Tibial nerve (tissue), 4 donors: ENCODE measurements around the gene SSC5D. TPM values are rescaled to one million over a fixed set of nuclear protein-coding genes. Genes with fewer than 3 reads are reported as not detected.

Experiments used
- DNase-seq, 2 donors: peaks; one replicate each; pipeline ENCODE4 v3.0.0-alpha.2; 2019; ENCODE audit warnings: low spot score in 2 of 2
- H3K27ac ChIP-seq, 4 donors: fragments of 200-600 bp; sonication (generic) in 3 of 4; one replicate each; pipeline ENCODE4 v1.5.1; 2017 to 2019; ENCODE audit warnings: mild to moderate bottlenecking in 1 of 4
- H3K27me3 ChIP-seq, 2 donors: fragments of 200-600 bp; sonication (generic) in 1 of 2; one replicate each; pipeline versions ENCODE4 v1.5.1 to v1.6.0; 2017 to 2019
- H3K36me3 ChIP-seq, 3 donors: fragments of 200-600 bp; sonication (generic); one replicate each; pipeline ENCODE4 v1.5.1; 2018 to 2019
- H3K4me1 ChIP-seq, 4 donors: fragments of 200-600 bp; sonication (generic) in 3 of 4; one replicate each; pipeline ENCODE4 v1.5.1; 2017 to 2019
- H3K4me3 ChIP-seq, 4 donors: fragments of 200-600 bp; sonication (generic) in 3 of 4; one replicate each; pipeline ENCODE4 v1.5.1; 2017 to 2019; ENCODE audit warnings: mild to moderate bottlenecking in 1 of 4, moderate library complexity in 1 of 4
- H3K9me3 ChIP-seq, 4 donors: fragments of 200-600 bp; sonication (generic) in 3 of 4; one replicate each; pipeline ENCODE4 v1.5.1; 2017 to 2019
- CTCF ChIP-seq, 5 experiments: fragments of 200-600 bp in 3 of 5; fragments of 450-650 bp in 2 of 5; sonication (generic) in 3 of 5; IDR thresholded peaks; one replicate each; pipeline ENCODE4 v1.5.1; 2016 to 2019; ENCODE audit warnings: antibody characterized with exemption in 5 of 5, mild to moderate bottlenecking in 3 of 5, moderate library complexity in 2 of 5
- EP300 ChIP-seq, 2 donors: sonication (generic); formaldehyde crosslinking; IDR thresholded peaks; one replicate each; pipeline ENCODE4 v1.6.1; 2017; ENCODE audit warnings: antibody characterized with exemption in 2 of 2, mild to moderate bottlenecking in 1 of 2
- POLR2A ChIP-seq, 2 donors: fragments of 450-650 bp; IDR thresholded peaks; one replicate each; pipeline ENCODE4 v1.6.1; 2017; ENCODE audit warnings: antibody characterized with exemption in 2 of 2, mild to moderate bottlenecking in 2 of 2, moderate library complexity in 2 of 2
- WGBS, 2 donors: methylation state at CpG; one replicate each; pipeline ENCODE4 v1.1.5; 2018; 5-methylcytosine and 5-hydroxymethylcytosine counted together
- total RNA-seq, 4 donors: library from RNA; depleted of rRNA; stranded (reverse); fragments of >200 nt; gene quantifications; one replicate each; pipeline ENCODE4 v1.1.0, GENCODE V29; 2016

The SSC5D gene
- total RNA-seq, 4 donors from 2014 or later, result 3.9 to 14.5 (median 7.2) TPM

DNA sequence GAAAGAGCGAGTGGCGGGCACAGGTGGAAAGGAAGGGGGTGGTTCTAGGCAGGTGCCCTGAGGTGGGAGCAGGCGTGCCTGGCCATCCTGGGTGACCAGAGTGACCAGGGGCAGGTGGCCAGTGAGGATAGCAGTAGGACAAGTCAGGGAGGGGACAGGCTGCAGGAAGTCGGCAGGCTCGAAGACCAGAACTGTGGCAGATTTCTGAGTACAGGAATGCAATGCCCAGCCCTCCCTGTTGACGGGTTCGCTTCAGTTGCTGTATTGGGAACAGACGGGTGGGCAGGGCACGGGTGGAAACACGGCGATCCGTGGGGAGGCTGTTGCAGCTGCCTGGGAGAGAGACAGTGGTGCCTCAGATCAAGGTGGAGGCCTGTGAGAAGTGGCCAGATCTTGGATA lies 9.9 kb upstream of the SSC5D start:
- 79 to 87% methylated on average over 12 of the region's 12 CpGs for WGBS, 2 donors
- no peaks in the 10 kb centered on the region for H3K9me3 ChIP-seq
- no peak overlapping the region for H3K4me3 ChIP-seq
- TF ChIP-seq CTCF (IDR thresholded peaks at IDR 0.05), result no peak
- no peak for TF ChIP-seq POLR2A (IDR thresholded peaks at IDR 0.05)
- TF ChIP-seq EP300 (IDR thresholded peaks at IDR 0.05), result no peak
- no peak for DNase-seq
- H3K27me3 ChIP-seq, result no peaks in the 10 kb centered on the region
- no peak overlapping the region for H3K27ac ChIP-seq
- peaks cover 0 to 26% (median 0%) of the 10 kb centered on the region in 3 donors for H3K36me3 ChIP-seq
- H3K4me1 ChIP-seq, result peaks cover 0 to 45% (median 30%) of the 10 kb centered on the region in 4 donors

GRCh38 chr19:55479045-55479444 lies 9.2 kb upstream of the SSC5D start:
- Histone ChIP-seq H3K27ac (no peak overlapping the region), H3K9me3 (no peaks in the 10 kb centered on the region), H3K4me1 (peaks cover 0 to 41% (median 24%) of the 10 kb centered on the region in 4 donors), H3K36me3 (peaks cover 0 to 31% (median 0%) of the 10 kb centered on the region in 3 donors), H3K27me3 (no peaks in the 10 kb centered on the region), H3K4me3 (no peak overlapping the region)
- no peak for DNase-seq
- 80 to 83% methylated on average over 17 of the region's 17 CpGs for WGBS, 2 donors
- TF ChIP-seq EP300 (IDR thresholded peaks at IDR 0.05), result no peak

- Histone ChIP-seq H3K36me3 (peaks cover 0 to 31% (median 0%) of the 10 kb centered on the region in 3 donors), H3K9me3 (no peaks in the 10 kb centered on the region), H3K4me1 (peaks cover 0 to 41% (median 24%) of the 10 kb centered on the region in 4 donors), H3K27ac (no peak overlapping the region), H3K4me3 (no peak overlapping the region), H3K27me3 (no peaks in the 10 kb centered on the region)
- no peak for DNase-seq
- WGBS, 2 donors, result 72 to 73% methylated on average over 14 of the region's 15 CpGs
- TF ChIP-seq POLR2A (IDR thresholded peaks at IDR 0.05) (no peak), EP300 (IDR thresholded peaks at IDR 0.05) (no peak), CTCF (IDR thresholded peaks at IDR 0.05) (no peak)
Measured at GRCh38 chr19:55479451-55480230, 8.6 kb upstream of the SSC5D start.

DNA sequence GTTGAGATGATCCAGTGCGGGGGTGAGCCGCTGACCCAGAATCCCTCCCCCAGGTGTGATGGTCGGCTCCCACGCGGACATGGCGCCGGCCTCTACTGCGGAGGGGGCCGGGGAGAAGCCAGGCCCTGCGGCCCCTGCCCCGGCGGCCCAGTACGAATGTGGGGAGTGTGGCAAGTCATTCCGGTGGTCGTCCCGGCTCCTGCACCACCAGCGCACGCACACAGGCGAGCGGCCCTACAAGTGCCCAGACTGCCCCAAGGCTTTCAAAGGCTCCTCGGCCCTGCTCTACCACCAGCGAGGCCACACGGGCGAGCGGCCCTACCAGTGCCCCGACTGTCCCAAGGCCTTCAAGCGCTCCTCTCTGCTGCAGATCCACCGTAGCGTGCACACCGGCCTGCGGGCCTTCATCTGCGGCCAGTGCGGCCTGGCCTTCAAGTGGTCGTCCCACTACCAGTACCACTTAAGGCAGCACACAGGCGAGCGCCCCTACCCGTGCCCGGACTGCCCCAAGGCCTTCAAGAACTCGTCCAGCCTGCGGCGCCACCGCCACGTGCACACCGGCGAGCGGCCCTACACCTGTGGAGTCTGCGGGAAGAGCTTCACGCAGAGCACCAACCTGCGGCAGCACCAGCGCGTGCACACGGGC lies 7.0 kb upstream of the SSC5D start:
- Histone ChIP-seq H3K4me1 (peaks cover 0 to 42% (median 29%) of the 10 kb centered on the region in 4 donors), H3K36me3 (peaks cover 0 to 31% (median 0%) of the 10 kb centered on the region in 3 donors), H3K27me3 (no peaks in the 10 kb centered on the region), H3K27ac (no peak overlapping the region), H3K9me3 (no peaks in the 10 kb centered on the region), H3K4me3 (no peak overlapping the region)
- no peak for DNase-seq
- no peak for TF ChIP-seq POLR2A (IDR thresholded peaks at IDR 0.05)
- TF ChIP-seq CTCF (IDR thresholded peaks at IDR 0.05), result no peak
- TF ChIP-seq EP300 (IDR thresholded peaks at IDR 0.05), result no peak
- 87 to 91% methylated on average over 33 to 36 of the region's 52 CpGs for WGBS, 2 donors

GRCh38 chr19:55481794-55482155 lies 6.5 kb upstream of the SSC5D start:
- Histone ChIP-seq H3K27ac (no peak overlapping the region), H3K9me3 (no peaks in the 10 kb centered on the region), H3K36me3 (peaks cover 0 to 31% (median 0%) of the 10 kb centered on the region in 3 donors), H3K27me3 (no peaks in the 10 kb centered on the region), H3K4me3 (no peak overlapping the region), H3K4me1 (peaks cover 0 to 47% (median 34%) of the 10 kb centered on the region in 4 donors)
- no peak for TF ChIP-seq POLR2A (IDR thresholded peaks at IDR 0.05)
- TF ChIP-seq EP300 (IDR thresholded peaks at IDR 0.05), result no peak
- no peak for TF ChIP-seq CTCF (IDR thresholded peaks at IDR 0.05)
- 65 to 67% methylated on average over 26 to 34 of the region's 40 CpGs for WGBS, 2 donors
- no peak for DNase-seq
